HG03066 (cell line): Measurements from ENCODE around the gene CBL.

Source experiments
- ATAC-seq: cut with Tn5 transposase; IDR thresholded peaks from one replicate; pipeline ENCODE4 v1.9.1; 2021; ENCODE audit warnings: low read depth; ENCODE audit not compliant: unreplicated experiment

The CBL gene

DNA sequence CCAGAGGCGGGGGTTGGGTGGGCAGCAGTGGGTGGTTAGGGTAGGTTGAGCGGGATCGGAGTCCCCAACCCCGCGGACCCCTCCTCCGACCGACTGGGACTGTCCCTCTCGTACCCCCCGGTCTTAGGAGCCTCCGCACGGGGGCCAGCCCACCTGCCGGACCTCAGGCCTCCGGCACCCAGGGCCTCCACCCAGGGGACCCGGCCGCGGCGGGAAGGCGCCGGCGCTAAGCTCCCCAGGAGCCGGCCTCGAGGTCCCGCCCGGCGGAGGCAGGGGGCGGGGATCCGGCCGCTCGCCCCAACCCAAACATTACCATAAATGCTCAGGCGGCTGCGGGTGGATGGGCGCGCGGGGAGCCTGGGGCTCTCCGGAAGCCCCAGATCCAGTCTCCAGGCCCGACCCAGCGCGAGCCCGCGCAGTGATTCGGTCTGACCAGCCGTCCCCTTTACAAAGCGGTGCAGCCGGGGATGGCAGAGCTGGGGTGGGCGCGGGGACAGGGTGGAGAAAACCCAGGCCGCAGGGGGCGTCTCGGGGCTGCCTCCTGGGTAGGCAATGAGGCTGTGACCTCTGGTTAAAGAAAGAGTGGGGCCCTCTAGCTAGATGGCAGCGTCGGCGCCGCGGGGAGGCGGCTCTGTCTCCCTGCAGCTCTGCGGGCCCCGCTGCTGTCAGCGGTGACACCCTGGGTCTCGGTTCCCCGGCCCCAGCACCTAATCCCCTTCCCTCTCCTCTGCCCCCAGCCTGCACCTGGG lies 114.8 kb downstream of the CBL start:
- peak; percentile 53 for ATAC-seq

DNA sequence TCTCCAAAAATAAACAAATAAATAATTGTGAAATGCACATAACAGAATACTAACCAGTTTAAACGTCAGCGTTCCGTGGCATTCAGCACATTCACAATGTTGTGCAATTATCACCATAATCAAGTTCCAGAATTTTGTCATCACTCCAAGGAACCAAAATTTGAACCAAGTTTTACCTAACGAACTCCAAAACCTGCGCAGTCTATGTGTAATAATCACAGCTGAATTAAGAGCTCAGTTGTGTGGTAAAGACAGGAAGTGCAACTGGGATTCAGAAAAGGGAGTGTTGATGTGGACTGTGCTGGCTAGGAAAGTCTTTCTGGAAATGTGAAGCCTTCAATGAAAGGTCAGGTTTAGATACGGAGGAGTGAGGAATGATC lies 116.2 kb downstream of the CBL start:
- no peak for ATAC-seq

DNA sequence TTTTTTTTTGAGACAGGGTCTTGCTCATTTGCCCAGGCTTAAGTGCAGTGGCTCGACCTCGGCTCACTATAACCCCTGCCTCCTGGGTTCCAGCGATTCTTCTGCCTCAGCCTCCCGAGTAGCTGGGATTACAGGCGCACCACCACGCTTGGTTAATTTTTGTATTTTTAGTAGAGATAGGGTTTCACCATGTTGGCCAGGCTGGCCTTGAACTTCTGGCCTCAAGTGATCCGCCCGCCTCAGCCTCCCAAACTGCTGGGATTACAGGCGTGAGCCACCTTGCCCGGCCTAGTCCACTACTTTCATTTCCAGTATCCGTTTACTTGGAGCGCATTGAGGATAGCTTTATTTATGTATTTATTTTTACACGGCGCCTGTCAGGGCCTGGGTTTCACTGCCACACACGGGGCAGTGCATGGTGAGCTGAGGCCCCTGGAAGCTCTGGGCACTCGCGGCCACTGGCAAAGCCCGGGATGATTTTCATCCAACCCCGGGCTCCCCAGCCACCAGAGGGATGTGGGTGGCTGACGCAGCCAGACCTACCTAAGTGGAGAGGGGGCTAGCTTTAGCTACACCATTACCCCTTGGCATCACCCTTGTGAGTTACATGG lies 116.9 kb downstream of the CBL start:
- no peak for ATAC-seq

DNA sequence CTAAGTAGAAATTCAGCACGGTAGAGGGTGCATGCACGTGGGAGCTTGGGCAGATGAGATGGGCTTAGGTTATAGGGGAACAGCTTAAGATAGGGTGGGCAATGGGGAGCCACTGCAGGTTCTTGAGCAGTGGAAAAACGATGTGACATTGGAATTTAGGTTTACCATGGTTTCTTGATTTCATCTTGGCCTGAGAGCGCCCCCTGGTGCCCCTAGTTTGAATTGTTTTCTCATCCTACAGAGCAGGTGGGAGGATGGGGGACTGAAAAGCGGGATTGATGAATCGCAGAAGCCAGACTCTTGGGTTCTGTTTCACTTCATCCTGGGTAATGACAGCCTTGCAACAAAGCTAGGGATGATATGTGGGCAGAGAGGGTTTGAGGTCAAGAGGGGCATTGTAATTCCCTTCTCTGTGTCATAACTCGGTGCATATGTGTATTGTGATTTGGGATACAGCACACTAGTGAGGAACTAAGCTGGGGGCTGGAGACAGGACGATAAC lies 117.4 kb downstream of the CBL start:
- ATAC-seq = no peak

DNA sequence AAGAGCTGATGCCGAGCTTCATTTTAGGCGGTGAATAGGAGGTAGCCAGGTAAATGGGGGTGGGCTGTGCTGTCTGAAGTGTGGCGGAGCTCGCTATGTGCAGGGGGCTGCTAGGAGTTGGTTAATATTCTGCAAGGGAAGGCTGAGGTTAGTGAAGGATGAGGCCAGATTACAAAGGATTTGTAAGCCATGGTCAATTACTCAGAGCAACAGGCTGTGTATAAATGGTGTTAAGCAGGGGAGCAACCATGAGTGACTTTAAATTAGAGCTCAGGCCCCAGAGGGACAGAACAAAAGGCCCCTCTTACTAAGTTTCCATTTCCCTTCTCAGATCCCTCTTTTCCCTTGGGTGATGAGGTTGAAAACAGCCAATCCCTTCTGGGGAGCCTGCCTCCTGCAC lies 118.0 kb downstream of the CBL start:
- no peak for ATAC-seq

DNA sequence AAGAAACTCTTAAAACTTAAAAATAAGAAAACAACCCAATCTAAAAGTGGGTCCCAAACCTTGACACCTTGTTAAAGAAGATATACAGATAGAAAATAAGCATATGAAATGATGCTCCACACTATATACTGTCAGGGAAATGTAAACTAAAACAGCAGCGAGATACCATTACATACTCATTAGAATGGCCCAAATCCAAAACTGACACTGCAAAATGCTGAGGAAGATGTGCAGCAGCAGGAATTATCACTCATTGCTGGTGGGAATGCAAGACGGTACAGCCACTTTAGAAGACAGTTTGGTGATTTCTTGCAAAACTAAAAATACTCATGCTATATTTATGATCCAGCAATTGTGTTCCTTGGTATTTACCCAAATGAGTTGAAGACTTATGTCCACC lies 123.2 kb downstream of the CBL start:
- no peak for ATAC-seq

DNA sequence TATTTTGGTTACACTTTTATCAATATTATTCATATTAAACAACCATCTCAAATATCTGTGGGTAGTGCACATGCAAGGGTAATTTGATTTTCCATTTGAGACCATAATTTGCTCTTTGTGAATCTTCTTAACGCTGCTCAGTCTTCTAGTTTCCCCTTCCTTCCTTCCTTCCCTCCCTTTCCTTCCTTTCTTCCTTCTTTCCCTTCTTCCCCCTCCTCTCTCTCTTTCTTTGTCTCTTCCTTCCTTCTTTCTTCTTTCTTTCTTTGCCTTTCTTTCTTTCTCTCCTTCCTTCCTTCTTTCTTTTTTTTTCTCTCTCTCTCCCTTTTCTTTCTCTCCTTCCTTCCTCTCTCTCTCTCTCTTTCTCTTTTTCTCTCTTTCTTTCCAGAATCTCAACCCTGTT lies 124.1 kb downstream of the CBL start:
- no peak for ATAC-seq

DNA sequence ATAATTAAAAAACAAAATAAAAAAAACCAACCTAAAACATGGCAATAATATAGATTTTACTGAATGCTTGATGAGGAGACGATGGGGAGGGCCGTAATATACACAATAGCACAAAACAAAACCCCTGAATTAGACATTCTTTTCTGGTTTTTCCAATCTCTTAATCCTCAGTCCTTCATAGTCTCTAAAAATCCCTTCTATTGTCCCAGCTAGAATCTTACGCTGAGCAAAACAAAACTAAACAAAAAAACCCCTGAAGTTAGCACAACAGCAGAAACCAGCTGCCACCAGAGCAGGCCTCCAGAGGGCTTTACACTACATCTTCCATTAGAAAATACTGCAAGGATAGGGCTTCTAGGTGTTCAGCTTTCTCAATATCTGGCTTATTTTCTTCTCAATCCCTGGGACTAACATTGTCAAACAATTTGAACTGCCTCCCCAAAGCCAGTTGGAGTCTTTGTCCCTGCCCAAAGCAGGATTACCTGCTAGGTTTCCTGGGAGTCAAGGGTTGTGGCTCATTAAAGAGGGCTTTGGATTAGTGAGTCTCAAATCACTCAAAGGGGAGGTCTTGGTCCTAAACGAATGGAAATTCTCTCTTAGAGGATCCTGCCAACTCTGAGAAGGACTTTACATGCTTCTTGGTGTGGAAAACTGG lies 126.1 kb downstream of the CBL start:
- no peak for ATAC-seq

DNA sequence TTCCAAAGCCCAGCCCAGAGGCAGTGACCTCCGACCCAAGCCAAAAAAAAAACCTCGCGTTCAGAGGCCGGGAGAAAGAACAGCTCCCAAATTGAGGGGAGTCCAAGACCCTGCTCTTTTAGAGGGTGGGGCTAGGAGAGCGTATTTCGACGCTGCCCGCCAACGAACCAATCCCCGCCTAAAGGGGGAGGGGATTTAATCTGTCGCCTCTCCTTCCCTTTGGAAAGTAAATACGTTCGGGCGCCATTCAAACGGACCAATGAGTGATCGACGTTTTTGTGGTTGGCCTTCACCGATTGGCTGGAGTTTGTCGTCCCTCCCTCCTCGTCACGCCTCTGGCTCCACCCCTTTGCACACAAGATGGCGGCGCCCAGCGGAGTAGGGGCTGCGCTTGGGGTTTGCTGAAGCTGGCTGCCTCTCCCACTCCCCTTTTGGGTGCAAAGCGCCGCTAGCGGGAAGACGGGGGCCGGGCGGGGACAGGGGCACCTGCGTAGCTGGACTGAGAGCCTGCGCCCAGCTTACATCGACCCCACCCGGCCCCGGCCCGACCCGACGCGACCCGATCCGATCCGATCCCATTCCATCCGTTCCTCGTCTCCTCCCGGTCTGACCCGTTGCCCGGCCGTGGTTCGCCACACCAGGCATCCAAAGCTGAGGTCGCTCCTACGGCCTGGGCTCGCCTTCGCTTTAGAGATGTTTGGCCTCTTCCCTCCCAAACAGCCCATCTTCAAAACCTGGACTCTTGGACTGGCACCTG lies 128.2 kb downstream of the CBL start, which contains the start of gene RNF26:
Gene RNF26, plus strand, starts transcription at position 354 of the 757 bp plus-strand sequence. CDS start 596 bp downstream, outside the sequence.
- ATAC-seq = peak; percentile 96

DNA sequence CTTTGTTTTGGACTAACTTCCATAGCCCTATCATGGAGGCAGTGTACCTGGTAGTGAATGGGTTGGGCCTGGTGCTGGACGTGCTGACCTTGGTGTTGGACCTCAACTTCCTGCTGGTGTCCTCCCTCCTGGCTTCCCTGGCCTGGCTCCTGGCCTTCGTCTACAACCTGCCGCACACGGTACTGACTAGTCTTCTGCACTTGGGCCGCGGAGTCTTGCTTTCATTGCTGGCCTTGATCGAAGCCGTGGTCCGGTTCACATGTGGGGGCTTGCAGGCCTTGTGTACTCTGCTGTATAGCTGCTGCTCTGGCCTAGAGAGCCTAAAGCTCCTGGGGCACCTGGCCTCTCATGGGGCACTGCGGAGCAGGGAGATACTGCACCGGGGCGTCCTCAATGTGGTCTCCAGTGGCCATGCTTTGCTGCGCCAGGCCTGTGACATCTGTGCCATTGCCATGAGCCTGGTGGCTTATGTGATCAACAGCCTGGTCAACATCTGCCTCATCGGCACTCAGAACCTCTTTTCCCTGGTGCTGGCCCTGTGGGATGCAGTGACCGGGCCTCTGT lies 129.0 kb downstream of the CBL start:
- ATAC-seq = no peak

DNA sequence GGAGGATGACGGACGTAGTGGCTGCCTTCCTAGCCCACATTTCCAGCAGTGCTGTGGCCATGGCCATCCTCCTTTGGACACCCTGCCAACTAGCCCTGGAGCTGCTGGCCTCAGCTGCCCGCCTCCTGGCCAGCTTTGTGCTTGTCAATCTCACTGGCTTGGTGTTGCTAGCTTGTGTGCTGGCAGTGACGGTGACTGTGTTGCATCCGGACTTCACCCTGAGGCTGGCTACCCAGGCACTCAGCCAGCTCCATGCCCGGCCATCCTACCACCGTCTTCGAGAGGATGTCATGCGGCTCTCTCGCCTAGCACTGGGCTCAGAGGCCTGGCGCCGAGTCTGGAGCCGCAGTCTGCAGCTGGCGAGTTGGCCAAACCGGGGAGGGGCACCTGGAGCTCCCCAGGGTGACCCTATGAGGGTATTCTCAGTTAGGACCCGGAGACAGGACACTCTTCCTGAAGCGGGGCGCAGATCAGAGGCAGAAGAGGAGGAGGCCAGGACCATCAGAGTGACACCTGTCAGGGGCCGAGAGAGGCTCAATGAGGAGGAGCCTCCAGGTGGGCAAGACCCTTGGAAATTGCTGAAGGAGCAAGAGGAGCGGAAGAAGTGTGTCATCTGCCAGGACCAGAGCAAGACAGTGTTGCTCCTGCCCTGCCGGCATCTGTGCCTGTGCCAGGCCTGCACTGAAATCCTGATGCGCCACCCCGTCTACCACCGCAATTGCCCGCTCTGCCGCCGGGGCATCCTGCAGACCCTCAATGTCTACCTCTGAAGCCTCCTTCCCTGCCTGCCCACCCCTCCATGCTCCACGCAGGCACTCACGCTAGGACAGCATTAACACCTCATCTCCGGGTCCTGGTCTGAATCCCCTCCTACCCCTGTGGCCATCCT lies 129.8 kb downstream of the CBL start:
- no peak for ATAC-seq

DNA sequence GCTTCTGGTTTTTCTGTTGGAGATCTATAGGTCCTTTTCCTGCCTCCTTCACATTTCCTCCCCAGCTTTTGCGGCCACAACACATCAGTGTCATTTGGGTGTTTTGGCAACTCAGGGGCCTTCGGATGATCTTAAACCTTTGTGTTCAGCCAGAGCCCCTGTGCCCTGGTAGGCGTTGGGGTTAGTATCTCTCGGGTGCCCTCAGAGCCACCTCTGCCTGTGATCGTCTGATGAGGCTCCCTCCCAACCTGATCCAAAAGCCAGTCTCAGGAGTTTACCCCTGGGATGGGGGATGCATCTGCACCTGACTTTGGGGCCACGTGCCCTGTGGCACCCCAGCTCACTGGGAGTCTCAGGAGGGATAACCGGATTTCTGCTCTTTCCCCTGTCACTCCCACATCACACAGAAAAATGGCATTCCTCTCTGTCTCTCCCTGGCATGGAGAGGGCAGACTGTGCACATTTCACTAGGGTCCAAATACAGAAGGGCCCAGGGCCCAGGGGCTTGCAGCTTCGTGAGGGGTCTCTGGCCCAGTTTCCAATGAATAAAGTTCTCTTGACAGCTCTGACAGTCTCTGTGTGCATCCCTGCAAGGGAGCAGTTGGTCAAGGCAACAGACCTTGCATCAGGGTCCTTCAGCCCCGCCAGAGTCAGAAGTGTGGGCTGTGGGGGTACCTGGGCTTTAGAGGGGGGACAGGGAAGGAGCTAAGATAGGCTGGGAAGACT lies 130.8 kb downstream of the CBL start:
- no peak for ATAC-seq

DNA sequence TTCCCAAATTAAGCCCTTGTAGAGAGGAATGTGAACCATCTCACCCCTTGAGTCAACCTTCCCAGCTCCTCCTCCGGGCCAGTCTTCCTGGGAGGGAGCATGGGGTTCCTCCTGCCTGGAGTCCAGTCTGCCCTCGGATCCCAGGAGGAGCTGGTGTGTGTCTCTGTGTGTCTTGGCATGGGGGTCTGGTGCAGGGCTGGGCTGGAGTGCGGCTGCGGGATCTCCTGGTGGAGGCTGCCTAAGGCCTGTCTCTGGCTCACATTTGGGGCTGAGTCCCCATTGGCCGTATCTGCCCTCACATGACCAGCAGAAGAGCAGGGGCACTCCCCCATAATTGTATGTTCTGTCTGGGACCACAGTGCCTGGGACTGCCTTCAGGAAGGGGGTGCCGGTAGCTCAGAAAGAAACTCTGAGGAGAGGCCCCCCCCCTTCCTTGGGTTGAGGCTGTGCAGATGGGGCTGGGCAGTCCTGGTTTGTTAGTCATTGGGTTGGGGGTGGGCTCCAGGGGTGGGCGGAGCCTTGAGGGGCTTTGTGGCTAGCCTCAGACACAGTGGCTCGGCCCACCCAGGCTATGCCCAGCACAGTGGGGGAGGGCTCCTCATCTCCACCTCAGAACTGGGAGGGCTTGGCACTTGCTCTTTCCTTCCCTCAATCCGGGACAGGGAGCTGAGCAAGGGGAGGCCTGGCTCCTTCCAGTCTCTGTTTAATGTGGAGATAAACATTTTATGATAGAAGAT lies 131.6 kb downstream of the CBL start:
- no peak for ATAC-seq

DNA sequence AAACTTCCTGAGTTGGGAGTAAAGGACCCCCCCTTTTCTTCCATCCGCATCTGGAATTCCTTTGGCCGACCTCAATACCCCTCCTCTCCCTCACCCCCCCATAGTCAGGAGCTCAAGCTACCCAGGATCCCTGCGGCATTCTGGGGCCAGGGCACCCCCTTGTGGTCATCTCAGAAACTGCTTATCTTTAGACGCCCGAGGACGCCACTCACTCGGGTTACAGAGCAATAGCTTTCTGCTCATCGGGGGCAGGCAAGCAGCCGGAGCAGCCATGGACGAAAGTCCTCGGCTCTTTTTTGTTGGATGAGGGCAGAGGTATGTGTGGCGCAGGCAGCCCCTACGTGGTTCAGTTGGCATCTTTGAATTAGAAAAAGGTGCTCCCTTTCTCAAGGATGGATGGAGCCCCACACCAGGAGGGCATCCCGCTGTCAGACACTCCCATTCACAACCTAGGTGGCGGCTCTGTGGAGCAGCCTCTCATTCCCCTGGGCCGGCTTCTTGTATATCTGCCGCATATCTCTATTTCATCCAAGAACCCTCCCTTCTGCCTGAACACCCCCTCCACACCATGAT lies 132.3 kb downstream of the CBL start:
- ATAC-seq = no peak

DNA sequence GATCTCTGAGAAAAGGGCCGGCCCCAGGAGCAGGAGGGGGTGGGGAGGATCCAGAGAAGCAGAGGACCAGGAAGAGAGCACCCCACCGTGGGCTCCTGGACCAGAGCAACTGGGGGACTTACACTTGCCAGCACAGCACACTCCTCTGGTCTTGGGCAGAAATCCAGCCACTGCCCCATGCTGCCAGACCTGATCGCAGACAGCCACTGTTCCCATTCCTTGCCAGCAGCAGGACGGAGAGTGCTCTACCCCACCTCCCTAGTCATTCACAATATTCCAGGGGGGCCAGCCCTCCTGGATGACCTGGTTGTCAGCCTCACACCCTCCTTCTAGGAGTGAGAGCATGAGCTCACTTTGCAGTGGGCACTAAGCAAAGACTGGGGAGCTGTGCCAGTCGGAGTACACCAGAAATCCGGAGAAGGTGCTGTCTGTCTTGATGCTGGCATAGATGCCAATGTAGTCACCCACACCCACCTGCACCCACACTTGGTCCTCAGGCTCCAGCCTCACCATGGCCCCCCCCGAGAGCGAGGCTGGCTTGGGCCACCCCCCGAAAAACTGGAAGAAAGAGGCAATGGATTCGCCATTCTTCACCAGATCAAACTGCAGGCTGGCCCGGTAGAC lies 132.9 kb downstream of the CBL start:
- ATAC-seq = no peak

DNA sequence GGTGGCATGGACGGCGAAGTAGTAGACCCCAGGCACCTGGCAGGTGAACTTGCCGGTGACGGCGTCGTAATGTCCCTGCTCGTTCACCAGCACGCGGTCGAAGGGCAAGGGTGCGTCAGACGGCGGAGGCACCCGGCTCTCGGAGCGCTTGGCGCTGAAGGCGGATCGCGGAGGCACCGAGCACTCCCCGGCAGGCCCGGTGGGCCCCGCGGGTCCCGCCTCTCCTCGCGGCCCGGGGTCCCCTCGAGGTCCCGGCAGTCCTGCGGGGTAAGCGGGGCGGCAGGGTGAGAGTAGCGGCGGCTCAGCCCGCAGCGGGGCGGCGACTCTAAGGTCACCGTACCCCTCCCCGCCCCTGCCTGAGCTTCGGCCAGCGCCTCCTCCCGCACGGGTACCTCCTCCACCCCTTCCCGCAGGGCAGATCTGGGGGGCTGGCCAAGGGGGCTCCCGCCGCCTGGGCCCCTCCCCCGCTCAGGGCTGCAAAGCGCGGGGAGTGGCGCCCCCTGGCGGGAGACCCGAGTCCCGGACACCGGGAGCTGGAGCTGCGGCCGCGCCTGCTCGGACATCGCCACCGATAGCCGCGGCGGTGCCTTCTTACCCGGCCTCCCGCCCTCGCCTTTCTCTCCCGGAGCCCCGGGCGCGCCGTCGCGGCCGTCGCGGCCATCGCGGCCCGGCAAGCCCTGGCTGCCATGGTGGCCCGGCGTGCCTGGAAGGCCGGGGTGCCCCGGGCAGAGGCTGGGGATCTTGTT lies 133.6 kb downstream of the CBL start:
- ATAC-seq = no peak
